Measurements from ENCODE around the gene METTL15. TPM values are rescaled to one million over a fixed set of nuclear protein-coding genes. Genes with fewer than 3 reads are reported as not detected.
A peak's percentile ranks its signal among the peaks of the same experiment; 100 is the strongest.

The METTL15 gene
- polyA plus RNA-seq, 2 of the 4 experiments (the other 2 are of a cell fraction), result 9.5 to 23.5 TPM

- ATAC-seq, result no peak
- Histone ChIP-seq H3K4me3 (no peak overlapping the region), H3K4me1 (peaks cover 23% of the 10 kb centered on the region), H3K9me3 (no peaks in the 10 kb centered on the region), H3K27ac (no peak overlapping the region), H3K4me2 (no peak overlapping the region)
- CTCF ChIA-PET, result interaction anchor here (1.2 kb wide), 1 partner anchor 91 kb away, joined by 4 read pairs; no protein-coding TSS in a partner anchor
- TF ChIP-seq CHD2 (IDR thresholded peaks at IDR 0.05; ENCODE audit: low read length, partially characterized antibody) (no peak), MAFK (IDR thresholded peaks at IDR 0.05; ENCODE audit: partially characterized antibody) (no peak), KDM5A (IDR thresholded peaks at IDR 0.05) (no peak), CBX8 (IDR thresholded peaks at IDR 0.05) (no peak), BCL3 (IDR thresholded peaks at IDR 0.05) (no peak), NR3C1 (IDR thresholded peaks at IDR 0.05) (no peak), POLR2AphosphoS2 (conservative IDR thresholded peaks at IDR 0.05; ENCODE audit: low read length) (no peak), JUNB (IDR thresholded peaks at IDR 0.05) (no peak), RCOR1 (IDR thresholded peaks at IDR 0.05; ENCODE audit: low read depth, low read length) (no peak), HMGXB4 (CRISPR knock-in tag; IDR thresholded peaks at IDR 0.05; ENCODE audit: borderline replicate concordance) (no peak), POLR2A (IDR thresholded peaks at IDR 0.05; ENCODE audit: low read length) (no peak), RAD21 (conservative IDR thresholded peaks at IDR 0.05 in 1 of 2, IDR thresholded peaks at IDR 0.05 in 1 of 2) (no peak), MYC (IDR thresholded peaks at IDR 0.05; ENCODE audit: borderline replicate concordance, low read length) (no peak), HDAC2 (IDR thresholded peaks at IDR 0.05) (no peak), HOXB13 (CRISPR knock-in tag; IDR thresholded peaks at IDR 0.05; ENCODE audit: low read depth) (no peak), CTCF (IDR thresholded peaks at IDR 0.05) (no peak), FOSB (CRISPR knock-in tag; IDR thresholded peaks at IDR 0.05) (no peak), ZFP36 (IDR thresholded peaks at IDR 0.05; ENCODE audit: borderline replicate concordance, partially characterized antibody) (no peak), SMC3 (IDR thresholded peaks at IDR 0.05) (no peak), TFCP2L1 (CRISPR knock-in tag; IDR thresholded peaks at IDR 0.05) (no peak)
- WGBS (ENCODE audit: missing lambda C conversion rate), result 94% methylated on average over 1 of the region's 1 CpG
- POLR2A ChIA-PET, result no interaction called here
- no peak for FAIRE-seq
- DNase-seq (ENCODE audit: low read depth in 1 of 2, low spot score in 1 of 2), result no peak
Measured at GRCh38 chr11:28227460-28227859, 119.3 kb downstream of the METTL15 start.

GRCh38 chr11:28228196-28228895 lies 120.2 kb downstream of the METTL15 start:
- Histone ChIP-seq H3K9me3 (no peaks in the 10 kb centered on the region), H3K27ac (peak overlapping the region in 1 of 2 experiments; percentile 18; a peak in 1 of 6 replicates), H3K4me2 (peak overlapping the region; percentile 20; the same call in 1 of the 3 replicates), H3K4me1 (peaks cover 23% of the 10 kb centered on the region), H3K4me3 (no peak overlapping the region)
- FAIRE-seq, result no peak
- CTCF ChIA-PET, result no interaction called here
- no peak for TF ChIP-seq SMC3 (IDR thresholded peaks at IDR 0.05)
- no peak for TF ChIP-seq ELK1 (IDR thresholded peaks at IDR 0.05; ENCODE audit: low read depth, low read length)
- no peak for TF ChIP-seq NR3C1 (IDR thresholded peaks at IDR 0.05)
- no peak for TF ChIP-seq HOXA7 (CRISPR knock-in tag; IDR thresholded peaks at IDR 0.05)
- no peak for TF ChIP-seq FOSL2 (IDR thresholded peaks at IDR 0.05)
- no peak for TF ChIP-seq FOSL2 (CRISPR knock-in tag; IDR thresholded peaks at IDR 0.05)
- no peak for ATAC-seq
- no peak for DNase-seq (ENCODE audit: low read depth in 1 of 2, low spot score in 1 of 2)
- POLR2A ChIA-PET, result no interaction called here
